GM19463 (cell line): ENCODE results near the gene SPEG.

Source experiments
- ATAC-seq: cut with Tn5 transposase; IDR thresholded peaks from one replicate; pipeline ENCODE4 v1.9.1; 2021; ENCODE audit warnings: mild to moderate bottlenecking, moderate library complexity; ENCODE audit not compliant: unreplicated experiment

The SPEG gene

GRCh38 chr2:219459460-219460311 lies 25.0 kb downstream of the SPEG start:
- ATAC-seq, result no peak

- no peak for ATAC-seq
Observed at GRCh38 chr2:219460424-219460926, 25.8 kb downstream of the SPEG start.

- no peak for ATAC-seq
Observed at GRCh38 chr2:219461047-219461514, 26.4 kb downstream of the SPEG start.

GRCh38 chr2:219461669-219462068 lies 27.0 kb downstream of the SPEG start:
- no peak for ATAC-seq

GRCh38 chr2:219462349-219462748 lies 27.7 kb downstream of the SPEG start:
- ATAC-seq, result no peak

- no peak for ATAC-seq
Observed at GRCh38 chr2:219464286-219465032, 29.8 kb downstream of the SPEG start.

- ATAC-seq, result no peak
Observed at GRCh38 chr2:219465659-219466561, 31.3 kb downstream of the SPEG start.

GRCh38 chr2:219466816-219467735 lies 32.4 kb downstream of the SPEG start:
- no peak for ATAC-seq

GRCh38 chr2:219467736-219468075 lies 33.1 kb downstream of the SPEG start:
- no peak for ATAC-seq

GRCh38 chr2:219468410-219469185 lies 34.0 kb downstream of the SPEG start:
- no peak for ATAC-seq

- ATAC-seq, result no peak
Observed at GRCh38 chr2:219469186-219469724, 34.6 kb downstream of the SPEG start.

- ATAC-seq, result no peak
Observed at GRCh38 chr2:219470429-219470828, 35.8 kb downstream of the SPEG start.

- ATAC-seq, result no peak
Observed at GRCh38 chr2:219471476-219472371, 37.1 kb downstream of the SPEG start.

- ATAC-seq, result no peak
Observed at GRCh38 chr2:219472629-219473187, 38.1 kb downstream of the SPEG start.

- no peak for ATAC-seq
Observed at GRCh38 chr2:219473511-219473910, 38.9 kb downstream of the SPEG start.

GRCh38 chr2:219474285-219475060 lies 39.8 kb downstream of the SPEG start:
- ATAC-seq, result no peak

GRCh38 chr2:219475278-219475677 lies 40.6 kb downstream of the SPEG start:
- no peak for ATAC-seq
